ENCODE measurements around the gene TMEM59L.

- TF ChIP-seq CTCF (IDR thresholded peaks at IDR 0.05) (no peak), POLR2A (IDR thresholded peaks at IDR 0.05) (no peak), POLR2AphosphoS5 (IDR thresholded peaks at IDR 0.05) (no peak)
Measured at GRCh38 chr19:18593367-18594095, 19.1 kb upstream of the TMEM59L start.

Measured in breast epithelium (tissue), 3 donors.